Fibroblast of villous mesenchyme (primary cell): ENCODE data around the gene HMGCL. TPM values are rescaled to one million over a fixed set of nuclear protein-coding genes. Genes with fewer than 3 reads are reported as not detected.

Source experiments
- DNase-seq: peaks from one replicate; pipeline ENCODE4 v3.0.0-alpha.2; 2010; ENCODE audit warnings: low read depth
- H3K4me3 ChIP-seq: 2 replicates; pipeline ENCODE4 v1.5.1; 2011; ENCODE audit warnings: low read depth, mild to moderate bottlenecking, low read length
- CTCF ChIP-seq: IDR thresholded peaks from 2 replicates; pipeline ENCODE4 v1.5.1; 2012; ENCODE audit warnings: low read depth, mild to moderate bottlenecking, low read length; ENCODE audit not compliant: insufficient read depth
- total RNA-seq: library from RNA; depleted of rRNA; stranded (reverse); fragments of >200 nt; gene quantifications from 2 replicates; pipeline ENCODE4 v1.2.3, GENCODE V29; 2012

HMGCL gene
- total RNA-seq, 1 donor: 37.1 TPM

GRCh38 chr1:23757812-23758211 lies 67.4 kb downstream of the HMGCL start:
- H3K4me3 ChIP-seq: no peak overlapping the region
- TF ChIP-seq CTCF: no peak
- DNase-seq: no peak

GRCh38 chr1:23756676-23757075 lies 68.6 kb downstream of the HMGCL start:
- no peak for TF ChIP-seq CTCF
- no peak overlapping the region for H3K4me3 ChIP-seq
- peak; percentile 41 for DNase-seq

- TF ChIP-seq CTCF: no peak
- no peak for DNase-seq
- no peak overlapping the region for H3K4me3 ChIP-seq
These were observed 72.3 kb downstream of the HMGCL start for GRCh38 chr1:23752909-23753308.

Other genes starting within 250 kb of the HMGCL start
- 521 and 592 TPM in 2 replicates for gene RPL11, start 133.6 kb downstream of the HMGCL start, total RNA-seq
- gene ELOA, start 82.0 kb downstream of the HMGCL start, total RNA-seq: 30.9 and 46.2 TPM in 2 replicates
- 25.4 and 28.9 TPM in 2 replicates for gene PITHD1, start 47.0 kb downstream of the HMGCL start, total RNA-seq
- 46.7 and 48.8 TPM in 2 replicates for gene LYPLA2, start 34.3 kb downstream of the HMGCL start, total RNA-seq
- 31.5 and 33.5 TPM in 2 replicates for gene GALE, start 24.7 kb downstream of the HMGCL start, total RNA-seq
- 4.8 and 7.8 TPM in 2 replicates for gene FUCA1, start 42.9 kb upstream of the HMGCL start, total RNA-seq
- gene CNR2, start 87.9 kb upstream of the HMGCL start, total RNA-seq: not detected in 2 replicates
- 60.9 and 108 TPM in 2 replicates for gene PNRC2, start 134.4 kb upstream of the HMGCL start, total RNA-seq
- 83.8 and 117 TPM in 2 replicates for gene SRSF10, start 154.9 kb upstream of the HMGCL start, total RNA-seq